HAP-1 (cell line): ENCODE data around the gene PSME1.

ENCODE experiments used
- DNase-seq, 2 experiments: peaks; one replicate each; pipeline ENCODE4 v3.0.0-alpha.2; 2016 to 2020; ENCODE audit warnings: low spot score in 2 of 2
- H3K27me3 ChIP-seq: fragments of 250-450 bp; sonication (Bioruptor Pico); 2 replicates; pipeline ENCODE4 v1.5.1; 2020; ENCODE audit warnings: low read depth, mild to moderate bottlenecking, moderate library complexity
- H3K36me3 ChIP-seq: fragments of 250-450 bp; sonication (Bioruptor Pico); replicated peaks from 2 replicates; pipeline ENCODE4 v1.5.1; 2020; ENCODE audit warnings: mild to moderate bottlenecking
- H3K4me1 ChIP-seq: fragments of 250-450 bp; sonication (Bioruptor Pico); 2 replicates; pipeline ENCODE4 v1.5.1; 2020; ENCODE audit warnings: mild to moderate bottlenecking
- H3K4me3 ChIP-seq: fragments of 250-450 bp; sonication (Bioruptor Pico); 2 replicates; pipeline ENCODE4 v1.5.1; 2020; ENCODE audit warnings: mild to moderate bottlenecking, moderate library complexity
- H3K9me3 ChIP-seq: fragments of 250-450 bp; sonication (Bioruptor Pico); 2 replicates; pipeline ENCODE4 v1.5.1; 2020; ENCODE audit warnings: mild to moderate bottlenecking, moderate library complexity
- in situ Hi-C: fragments of 300-500 bp; cut with MboI; formaldehyde crosslinking; loops from 3 replicates; pipeline ENCODE4 v1.14.3; 2020; ENCODE audit warnings: low sequenced_read_pairs, inconsistent platforms, mixed read lengths

The PSME1 gene

GRCh38 chr14:24135834-24136683 lies at the start of gene PSME1:
Gene PSME1, plus strand, starts transcription at chr14:24136194. Its CDS starts 69 bp downstream, at chr14:24136263.
- H3K4me1 ChIP-seq, result peaks cover 21% of the 10 kb centered on the region
- H3K9me3 ChIP-seq, result no peaks in the 10 kb centered on the region
- peak within 1 kb of the TSS; percentile 82 for H3K4me3 ChIP-seq
- H3K36me3 ChIP-seq, result peaks cover 30% of the 10 kb centered on the region
- in situ Hi-C loops, result no loop called here
- DNase-seq, result peak; percentile 81 to 95
- H3K27me3 ChIP-seq, result no peaks in the 10 kb centered on the region

DNA sequence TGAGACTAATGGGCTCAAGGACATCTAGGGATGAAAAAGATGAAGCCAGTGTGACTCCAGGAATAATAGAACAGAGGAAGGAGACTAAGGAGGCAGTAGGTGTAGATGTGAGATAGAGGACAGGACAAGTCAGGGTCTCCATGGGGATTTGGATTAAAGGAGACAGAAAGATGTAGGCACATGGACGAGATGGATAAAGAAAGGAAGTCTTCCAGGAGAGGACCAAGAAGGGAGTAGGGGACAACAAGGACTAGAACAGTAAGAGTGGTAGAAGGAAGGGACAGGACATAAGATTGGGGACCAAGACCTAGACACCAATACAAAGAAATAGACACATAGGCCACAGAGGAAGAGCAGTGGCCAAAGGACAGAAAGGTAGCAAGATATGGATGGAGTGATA lies 49.0 kb upstream of the PSME1 start:
- no peaks in the 10 kb centered on the region for H3K4me1 ChIP-seq
- H3K36me3 ChIP-seq, result no peaks in the 10 kb centered on the region
- in situ Hi-C loops, result no loop called here
- no peak overlapping the region for H3K4me3 ChIP-seq
- DNase-seq, result no peak
- H3K27me3 ChIP-seq, result no peaks in the 10 kb centered on the region
- no peaks in the 10 kb centered on the region for H3K9me3 ChIP-seq

GRCh38 chr14:24088095-24088494 lies 47.9 kb upstream of the PSME1 start:
- Histone ChIP-seq H3K4me3 (no peak overlapping the region), H3K27me3 (no peaks in the 10 kb centered on the region), H3K9me3 (no peaks in the 10 kb centered on the region), H3K36me3 (no peaks in the 10 kb centered on the region), H3K4me1 (no peaks in the 10 kb centered on the region; the same call in 1 of the 2 replicates)
- no peak for DNase-seq
- in situ Hi-C loops, result no loop called here

DNA sequence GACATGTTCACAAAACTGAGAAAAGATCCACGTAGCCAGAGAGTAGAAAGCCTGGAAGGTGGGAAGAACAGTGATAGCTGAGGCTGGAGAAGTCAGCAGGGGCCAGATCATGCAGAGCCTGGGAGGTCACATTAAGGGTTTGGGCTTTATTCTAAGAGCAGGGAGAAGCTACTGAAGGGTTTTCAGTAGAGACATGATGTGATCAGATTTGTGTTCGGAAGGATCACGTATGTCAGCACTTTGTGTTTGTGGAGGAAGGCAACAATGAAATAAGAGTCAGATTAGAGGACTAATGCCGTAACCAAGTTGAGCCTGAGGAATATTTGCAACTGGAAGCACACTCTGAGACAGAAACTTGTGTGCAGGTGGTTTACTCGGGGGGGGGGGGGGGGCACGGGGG lies 46.1 kb upstream of the PSME1 start:
- no peak for DNase-seq
- in situ Hi-C loops, result loop anchor here (10.0 kb wide), 1 partner anchor 75 kb away; no protein-coding TSS in a partner anchor

GRCh38 chr14:24092110-24092504 lies 43.9 kb upstream of the PSME1 start:
- H3K4me3 ChIP-seq, result no peak overlapping the region
- in situ Hi-C loops, result loop anchor here (10.0 kb wide), 1 partner anchor 77 kb away; no protein-coding TSS in a partner anchor

More for the DNA sequence above, 46.1 kb upstream of the PSME1 start:
- Histone ChIP-seq H3K27me3 (no peaks in the 10 kb centered on the region), H3K4me3 (no peak overlapping the region), H3K36me3 (no peaks in the 10 kb centered on the region), H3K4me1 (peaks cover 5% of the 10 kb centered on the region), H3K9me3 (no peaks in the 10 kb centered on the region)

DNA sequence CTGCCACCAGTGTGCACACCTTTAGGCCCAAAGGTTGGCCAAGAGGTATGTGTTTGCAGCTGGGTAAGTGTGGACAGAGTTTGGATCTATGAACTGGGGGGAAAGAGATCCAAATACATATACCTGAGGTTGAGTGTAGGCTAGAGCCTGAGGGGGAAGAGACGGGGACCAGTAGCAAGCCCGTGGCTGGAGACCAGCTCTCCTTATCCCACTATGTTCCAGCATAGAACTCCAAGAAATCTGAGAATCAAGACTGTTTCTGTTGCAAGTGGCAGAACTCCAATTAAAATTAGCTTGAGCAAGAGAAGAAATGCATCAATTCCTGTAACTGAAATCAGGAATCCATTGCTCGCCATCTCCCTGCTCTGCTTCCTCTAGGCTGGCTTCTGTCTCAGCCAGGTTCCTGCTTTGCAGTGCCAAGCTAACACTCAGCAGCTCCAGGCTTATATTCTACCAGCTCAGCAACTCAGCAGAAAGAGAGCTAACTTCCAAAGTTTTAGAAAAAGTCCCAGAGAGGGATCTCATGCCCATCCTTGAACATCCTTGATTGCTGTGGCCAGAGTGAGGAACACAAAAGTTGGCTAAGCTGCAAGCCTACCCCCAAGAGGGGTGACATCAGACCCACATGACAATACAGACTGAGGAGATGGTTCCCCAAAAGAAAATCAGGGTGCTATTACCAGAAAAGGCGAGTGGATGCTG lies 43.3 kb upstream of the PSME1 start:
- H3K4me1 ChIP-seq, result peaks cover 11% of the 10 kb centered on the region
- no peak for DNase-seq
- H3K9me3 ChIP-seq, result no peaks in the 10 kb centered on the region
- H3K36me3 ChIP-seq, result peaks cover 8% of the 10 kb centered on the region
- in situ Hi-C loops, result loop anchor here (10.0 kb wide), 1 partner anchor 78 kb away; no protein-coding TSS in a partner anchor
- H3K27me3 ChIP-seq, result no peaks in the 10 kb centered on the region
- no peak overlapping the region for H3K4me3 ChIP-seq

More at GRCh38 chr14:24092110-24092504, 43.9 kb upstream of the PSME1 start:
- H3K9me3 ChIP-seq, result no peaks in the 10 kb centered on the region
- no peaks in the 10 kb centered on the region for H3K27me3 ChIP-seq
- H3K4me1 ChIP-seq, result peaks cover 11% of the 10 kb centered on the region
- DNase-seq, result no peak
- H3K36me3 ChIP-seq, result peaks cover 8% of the 10 kb centered on the region

GRCh38 chr14:24093207-24093900 lies 42.6 kb upstream of the PSME1 start:
- no peaks in the 10 kb centered on the region for H3K27me3 ChIP-seq
- no peak for DNase-seq
- H3K36me3 ChIP-seq, result peaks cover 14% of the 10 kb centered on the region
- in situ Hi-C loops, result loop anchor here (10.0 kb wide), 1 partner anchor 79 kb away; no protein-coding TSS in a partner anchor
- H3K4me3 ChIP-seq, result peak overlapping the region; percentile 97
- H3K4me1 ChIP-seq, result peaks cover 11% of the 10 kb centered on the region
- no peaks in the 10 kb centered on the region for H3K9me3 ChIP-seq

DNA sequence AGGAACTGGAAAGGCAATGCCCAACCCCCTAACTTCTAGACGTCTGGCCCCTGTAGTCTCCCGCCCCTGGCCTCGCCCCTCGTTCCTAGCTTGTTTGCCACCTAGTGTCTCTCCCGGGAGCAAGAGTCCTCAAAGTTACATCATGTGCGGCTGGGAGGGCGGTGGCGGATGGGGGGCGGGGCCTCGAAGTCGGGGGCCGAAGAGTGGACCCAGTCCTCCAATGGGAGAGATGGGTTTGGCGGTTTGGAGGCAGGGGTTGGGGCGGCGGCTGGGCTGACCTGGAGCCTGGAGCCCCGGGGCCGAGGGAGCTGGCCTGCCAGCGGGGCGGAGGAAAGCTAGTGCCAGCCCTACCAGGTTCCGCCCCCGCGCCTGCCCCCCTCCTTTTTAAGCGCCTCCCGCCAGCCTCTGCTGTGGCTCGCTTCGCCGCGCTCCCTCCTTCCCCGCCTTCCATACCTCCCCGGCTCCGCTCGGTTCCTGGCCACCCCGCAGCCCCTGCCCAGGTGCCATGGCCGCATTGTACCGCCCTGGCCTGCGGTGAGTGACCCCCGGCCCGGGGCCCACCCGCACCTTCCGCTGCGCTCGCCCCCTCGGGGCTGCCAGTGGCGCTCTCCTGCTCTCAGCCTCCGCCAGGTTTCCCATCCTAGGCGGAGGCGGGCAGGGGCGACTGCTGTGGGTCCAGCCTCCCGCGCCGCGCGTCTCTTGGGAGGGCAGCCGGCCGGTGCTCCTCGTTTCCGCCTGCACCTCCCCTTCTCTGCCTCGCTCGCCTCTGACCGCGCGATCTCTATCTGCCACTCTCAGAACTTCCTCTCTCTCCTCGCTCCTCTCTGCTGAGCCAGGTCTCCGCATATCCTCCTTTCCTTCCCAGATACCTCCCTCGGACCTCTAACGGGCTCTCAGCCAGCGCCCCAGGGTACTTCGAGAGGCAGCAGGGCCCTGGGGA lies 41.8 kb upstream of the PSME1 start, which contains the start of gene PCK2:
Gene PCK2 (plus strand): TSS at position 411 of the 940 bp plus-strand sequence. CDS start 95 bp downstream, at position 506.
- Histone ChIP-seq H3K4me1 (peaks cover 11% of the 10 kb centered on the region), H3K36me3 (peaks cover 22% of the 10 kb centered on the region), H3K9me3 (no peaks in the 10 kb centered on the region), H3K27me3 (no peaks in the 10 kb centered on the region), H3K4me3 (peak within 1 kb of the TSS; percentile 97)
- peak; percentile 92 to 98 for DNase-seq
- in situ Hi-C loops, result loop anchor here (10.0 kb wide), 1 partner anchor 79 kb away; no protein-coding TSS in a partner anchor

GRCh38 chr14:24094841-24095270 lies 41.1 kb upstream of the PSME1 start:
- in situ Hi-C loops, result loop anchor here (10.0 kb wide), 1 partner anchor 80 kb away; no protein-coding TSS in a partner anchor
- DNase-seq, result peak in 1 of 2 experiments; percentile 28
- H3K27me3 ChIP-seq, result no peaks in the 10 kb centered on the region
- no peaks in the 10 kb centered on the region for H3K9me3 ChIP-seq
- H3K36me3 ChIP-seq, result peaks cover 29% of the 10 kb centered on the region
- H3K4me1 ChIP-seq, result peaks cover 11% of the 10 kb centered on the region
- peak overlapping the region; percentile 97 for H3K4me3 ChIP-seq

DNA sequence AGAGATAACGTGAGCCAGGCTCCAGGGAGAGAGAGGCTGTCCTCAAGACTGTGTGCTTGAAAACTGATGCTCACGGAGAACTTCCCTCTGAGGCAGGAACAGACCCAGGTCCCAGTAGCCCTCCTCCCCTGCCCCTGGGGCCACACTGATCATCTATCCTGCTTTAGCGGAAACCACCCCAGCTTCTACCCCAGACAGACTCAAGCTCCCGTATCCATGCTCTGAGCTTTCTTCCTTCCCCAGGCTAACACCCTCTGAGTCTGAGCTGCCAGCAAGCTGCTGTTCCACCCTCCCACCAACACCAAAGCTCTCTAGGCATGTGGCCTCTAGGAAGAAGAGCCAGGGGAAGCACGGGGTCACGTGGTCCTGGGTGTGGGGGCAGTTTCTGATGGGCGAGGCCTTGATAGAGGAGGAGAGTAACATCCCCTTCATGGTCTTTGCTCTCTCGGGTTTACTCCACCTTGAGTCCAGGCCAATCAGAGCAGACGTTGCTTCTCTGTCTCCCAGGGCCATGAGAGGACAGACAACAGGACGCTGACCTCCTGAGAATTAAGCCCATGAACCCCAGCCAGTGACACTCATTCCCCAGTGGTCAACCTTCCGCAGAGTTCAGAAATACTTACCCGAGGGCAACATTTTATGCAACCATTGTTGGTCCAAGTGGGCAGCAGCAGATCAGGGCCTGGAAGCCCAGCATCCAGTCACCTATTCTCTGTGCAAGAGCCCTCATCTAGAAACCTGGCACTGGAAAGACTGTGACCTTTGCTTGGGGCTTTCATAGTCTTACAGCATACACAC lies 40.5 kb upstream of the PSME1 start:
- no peaks in the 10 kb centered on the region for H3K9me3 ChIP-seq
- peaks cover 35% of the 10 kb centered on the region for H3K36me3 ChIP-seq
- H3K4me1 ChIP-seq, result peaks cover 11% of the 10 kb centered on the region
- in situ Hi-C loops, result loop anchor here (10.0 kb wide), 1 partner anchor 81 kb away; no protein-coding TSS in a partner anchor
- DNase-seq, result peak; percentile 48 to 83
- no peaks in the 10 kb centered on the region for H3K27me3 ChIP-seq
- H3K4me3 ChIP-seq, result peak overlapping the region; percentile 97

DNA sequence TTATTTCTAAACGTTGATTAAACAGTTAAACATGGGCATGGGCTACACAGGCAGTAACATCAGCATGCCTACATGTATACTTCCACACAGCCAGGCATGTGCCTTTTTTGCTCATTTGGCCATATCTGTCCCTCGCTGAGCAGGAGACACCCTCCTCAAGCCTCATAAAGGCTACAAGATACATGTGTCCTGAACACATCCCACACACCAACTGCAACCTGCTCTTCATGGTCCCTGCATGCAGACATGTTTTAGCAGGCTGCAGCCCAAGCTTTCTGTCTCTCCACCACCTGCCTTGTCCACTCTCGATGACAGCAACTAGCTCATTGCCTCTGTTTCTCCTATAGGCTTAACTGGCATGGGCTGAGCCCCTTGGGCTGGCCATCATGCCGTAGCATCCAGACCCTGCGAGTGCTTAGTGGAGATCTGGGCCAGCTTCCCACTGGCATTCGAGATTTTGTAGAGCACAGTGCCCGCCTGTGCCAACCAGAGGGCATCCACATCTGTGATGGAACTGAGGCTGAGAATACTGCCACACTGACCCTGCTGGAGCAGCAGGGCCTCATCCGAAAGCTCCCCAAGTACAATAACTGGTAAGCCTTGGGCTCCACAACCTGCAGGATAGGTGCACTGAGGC lies 39.3 kb upstream of the PSME1 start:
- Histone ChIP-seq H3K27me3 (no peaks in the 10 kb centered on the region), H3K36me3 (peaks cover 47% of the 10 kb centered on the region), H3K4me1 (peaks cover 11% of the 10 kb centered on the region), H3K9me3 (no peaks in the 10 kb centered on the region), H3K4me3 (no peak overlapping the region)
- in situ Hi-C loops, result loop anchor here (10.0 kb wide), 1 partner anchor 82 kb away; no protein-coding TSS in a partner anchor
- no peak for DNase-seq
